GM12878 (cell line): ENCODE data around the gene KIAA1143. TPM values are rescaled to one million over a fixed set of nuclear protein-coding genes. Genes with fewer than 3 reads are reported as not detected.

Source experiments
- BCL3 ChIP-seq: IDR thresholded peaks from 2 replicates; pipeline ENCODE4 v1.6.1; 2011; ENCODE audit warnings: borderline replicate concordance, low read depth, mild to moderate bottlenecking, moderate library complexity, low read length; ENCODE audit not compliant: insufficient read depth, poor library complexity, severe bottlenecking
- BHLHE40 ChIP-seq, 2 experiments: fragments of 450-650 bp in 1 of 2; IDR thresholded peaks; 2 replicates each; pipeline ENCODE4 v1.6.1; 2011 to 2017; ENCODE audit warnings: low read depth in 2 of 2, borderline replicate concordance in 1 of 2, improper control_type of control experiment in 1 of 2, low read length in 1 of 2, mild to moderate bottlenecking in 1 of 2
- CEBPB ChIP-seq, 2 experiments: fragments of 150-350 bp in 1 of 2; IDR thresholded peaks; 2 replicates each; pipeline ENCODE4 v1.6.1; 2012 to 2014; ENCODE audit warnings: low read depth in 2 of 2, low read length in 2 of 2, borderline replicate concordance in 1 of 2, inconsistent platforms in 1 of 2
- CEBPZ ChIP-seq: fragments of 150-350 bp; IDR thresholded peaks from 2 replicates; pipeline ENCODE4 v1.6.1; 2016; ENCODE audit warnings: low read depth, low read length
- JUND ChIP-seq: IDR thresholded peaks from 2 replicates; pipeline ENCODE4 v1.6.1; 2012; ENCODE audit warnings: low read depth, mild to moderate bottlenecking, low read length, improper control_type of control experiment, moderate library complexity
- LARP7 ChIP-seq: fragments of 450-650 bp; IDR thresholded peaks from 2 replicates; pipeline ENCODE4 v1.6.1; 2017; ENCODE audit warnings: mild to moderate bottlenecking
- MTA3 ChIP-seq: IDR thresholded peaks from 2 replicates; pipeline ENCODE4 v1.6.1; 2012; ENCODE audit warnings: low read length, inconsistent platforms, borderline replicate concordance
- NFXL1 ChIP-seq: fragments of 450-650 bp; IDR thresholded peaks from 2 replicates; pipeline ENCODE4 v1.6.1; 2017; ENCODE audit warnings: antibody characterized with exemption, mild to moderate bottlenecking, borderline replicate concordance
- RAD21 ChIP-seq: IDR thresholded peaks from 2 replicates; pipeline ENCODE4 v1.6.1; 2011; ENCODE audit warnings: mild to moderate bottlenecking, low read depth, low read length, moderate library complexity; ENCODE audit not compliant: insufficient read depth
- SIX5 ChIP-seq: IDR thresholded peaks from 2 replicates; pipeline ENCODE4 v1.6.1; 2011; ENCODE audit warnings: mild to moderate bottlenecking, low read depth, low read length, moderate library complexity; ENCODE audit not compliant: severe bottlenecking
- SMARCA5 ChIP-seq: fragments of 450-650 bp; IDR thresholded peaks from 2 replicates; pipeline ENCODE4 v1.6.1; 2017; ENCODE audit warnings: mild to moderate bottlenecking
- YY1 ChIP-seq: IDR thresholded peaks from 2 replicates; pipeline ENCODE4 v1.6.1; 2011; ENCODE audit warnings: low read depth, mild to moderate bottlenecking, low read length
- ZZZ3 ChIP-seq: IDR thresholded peaks from 2 replicates; pipeline ENCODE4 v1.6.1; 2011; ENCODE audit warnings: low read depth; ENCODE audit not compliant: control insufficient read depth, insufficient read length
- polyA plus RNA-seq, 11 experiments: library from polyadenylated mRNA; depleted of rRNA in 4 of 11; unstranded in 6 of 11; stranded (reverse) in 5 of 11; fragments of >200 nt; fragmentation: Nextera tagmentation in 4 of 11; fragmentation: Illumina TruSeq in 1 of 11; extraction: Ambion mirVana in 4 of 11; extraction: Trizol in 1 of 11; gene quantifications; 1 replicate in 1 of 11; 2 replicates in 10 of 11; pipeline versions ENCODE4 v1.2.1 to v1.2.3, GENCODE V29; 2011 to 2016; ENCODE audit warnings: inconsistent platforms in 2 of 11, missing spikeins in 2 of 11, low read depth in 1 of 11
- total RNA-seq, 4 experiments: library from RNA; depleted of rRNA in 3 of 4; stranded (reverse); fragments of >200 nt in 3 of 4; fragmentation: Illumina TruSeq in 1 of 4; extraction: Trizol in 1 of 4; gene quantifications; 2 replicates each; pipeline versions ENCODE4 v1.2.1 to v1.2.3, GENCODE V29; 2013 to 2021
- TF ChIP-seq, protein P1 (sequence below): fragments of 450-650 bp; IDR thresholded peaks from 2 replicates; pipeline ENCODE4 v1.6.1; 2017; ENCODE audit warnings: antibody characterized with exemption, mild to moderate bottlenecking, moderate library complexity
- TF ChIP-seq, protein P2 (sequence below): IDR thresholded peaks from 2 replicates; pipeline ENCODE4 v1.6.1; 2011; ENCODE audit warnings: low read depth, low read length, improper control_type of control experiment, borderline replicate concordance
- TF ChIP-seq, protein P3 (sequence below), 3 experiments: IDR thresholded peaks in 2 of 3; conservative IDR thresholded peaks in 1 of 3; 2 replicates each; pipeline ENCODE4 v1.5.1; 2011; ENCODE audit warnings: low read depth in 3 of 3, low read length in 3 of 3, mild to moderate bottlenecking in 3 of 3, control low read depth in 2 of 3, moderate library complexity in 2 of 3, inconsistent platforms in 1 of 3, mixed read lengths in 1 of 3; ENCODE audit not compliant: control insufficient read depth in 2 of 3, insufficient read depth in 1 of 3; ENCODE audit errors: extremely low read depth in 1 of 3

Gene KIAA1143
- total and polyA plus RNA-seq, 10 of the 15 experiments (the other 5 are each of a cell fraction or from before 2014, with no cell fraction given) = 11.4 to 37.6 (median 28.4) TPM

GRCh38 chr3:44712455-44713075, 48.9 kb downstream of the KIAA1143 start, which contains the start of gene ZNF502 (continued):
- TF ChIP-seq ZZZ3 (no peak), YY1 (peak; percentile 45; the same call in 1 of the 2 replicates), LARP7 (no peak), JUND (no peak), MTA3 (no peak), BHLHE40 (IDR thresholded peaks at IDR 0.05; ENCODE audit: borderline replicate concordance in 1 of 2, low read depth in 2 of 2, low read length in 1 of 2) (no peak), NFXL1 (no peak), BCL3 (no peak), SIX5 (peak; percentile 30), CEBPB (IDR thresholded peaks at IDR 0.05; ENCODE audit: borderline replicate concordance in 1 of 2, low read depth in 2 of 2, low read length in 2 of 2) (no peak), SMARCA5 (no peak), RAD21 (no peak), CEBPZ (no peak)
- TF ChIP-seq, protein P1, sequence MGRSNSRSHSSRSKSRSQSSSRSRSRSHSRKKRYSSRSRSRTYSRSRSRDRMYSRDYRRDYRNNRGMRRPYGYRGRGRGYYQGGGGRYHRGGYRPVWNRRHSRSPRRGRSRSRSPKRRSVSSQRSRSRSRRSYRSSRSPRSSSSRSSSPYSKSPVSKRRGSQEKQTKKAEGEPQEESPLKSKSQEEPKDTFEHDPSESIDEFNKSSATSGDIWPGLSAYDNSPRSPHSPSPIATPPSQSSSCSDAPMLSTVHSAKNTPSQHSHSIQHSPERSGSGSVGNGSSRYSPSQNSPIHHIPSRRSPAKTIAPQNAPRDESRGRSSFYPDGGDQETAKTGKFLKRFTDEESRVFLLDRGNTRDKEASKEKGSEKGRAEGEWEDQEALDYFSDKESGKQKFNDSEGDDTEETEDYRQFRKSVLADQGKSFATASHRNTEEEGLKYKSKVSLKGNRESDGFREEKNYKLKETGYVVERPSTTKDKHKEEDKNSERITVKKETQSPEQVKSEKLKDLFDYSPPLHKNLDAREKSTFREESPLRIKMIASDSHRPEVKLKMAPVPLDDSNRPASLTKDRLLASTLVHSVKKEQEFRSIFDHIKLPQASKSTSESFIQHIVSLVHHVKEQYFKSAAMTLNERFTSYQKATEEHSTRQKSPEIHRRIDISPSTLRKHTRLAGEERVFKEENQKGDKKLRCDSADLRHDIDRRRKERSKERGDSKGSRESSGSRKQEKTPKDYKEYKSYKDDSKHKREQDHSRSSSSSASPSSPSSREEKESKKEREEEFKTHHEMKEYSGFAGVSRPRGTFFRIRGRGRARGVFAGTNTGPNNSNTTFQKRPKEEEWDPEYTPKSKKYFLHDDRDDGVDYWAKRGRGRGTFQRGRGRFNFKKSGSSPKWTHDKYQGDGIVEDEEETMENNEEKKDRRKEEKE = no peak
- TF ChIP-seq, protein P2, sequence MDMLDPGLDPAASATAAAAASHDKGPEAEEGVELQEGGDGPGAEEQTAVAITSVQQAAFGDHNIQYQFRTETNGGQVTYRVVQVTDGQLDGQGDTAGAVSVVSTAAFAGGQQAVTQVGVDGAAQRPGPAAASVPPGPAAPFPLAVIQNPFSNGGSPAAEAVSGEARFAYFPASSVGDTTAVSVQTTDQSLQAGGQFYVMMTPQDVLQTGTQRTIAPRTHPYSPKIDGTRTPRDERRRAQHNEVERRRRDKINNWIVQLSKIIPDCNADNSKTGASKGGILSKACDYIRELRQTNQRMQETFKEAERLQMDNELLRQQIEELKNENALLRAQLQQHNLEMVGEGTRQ = no peak
- TF ChIP-seq, protein P3, sequence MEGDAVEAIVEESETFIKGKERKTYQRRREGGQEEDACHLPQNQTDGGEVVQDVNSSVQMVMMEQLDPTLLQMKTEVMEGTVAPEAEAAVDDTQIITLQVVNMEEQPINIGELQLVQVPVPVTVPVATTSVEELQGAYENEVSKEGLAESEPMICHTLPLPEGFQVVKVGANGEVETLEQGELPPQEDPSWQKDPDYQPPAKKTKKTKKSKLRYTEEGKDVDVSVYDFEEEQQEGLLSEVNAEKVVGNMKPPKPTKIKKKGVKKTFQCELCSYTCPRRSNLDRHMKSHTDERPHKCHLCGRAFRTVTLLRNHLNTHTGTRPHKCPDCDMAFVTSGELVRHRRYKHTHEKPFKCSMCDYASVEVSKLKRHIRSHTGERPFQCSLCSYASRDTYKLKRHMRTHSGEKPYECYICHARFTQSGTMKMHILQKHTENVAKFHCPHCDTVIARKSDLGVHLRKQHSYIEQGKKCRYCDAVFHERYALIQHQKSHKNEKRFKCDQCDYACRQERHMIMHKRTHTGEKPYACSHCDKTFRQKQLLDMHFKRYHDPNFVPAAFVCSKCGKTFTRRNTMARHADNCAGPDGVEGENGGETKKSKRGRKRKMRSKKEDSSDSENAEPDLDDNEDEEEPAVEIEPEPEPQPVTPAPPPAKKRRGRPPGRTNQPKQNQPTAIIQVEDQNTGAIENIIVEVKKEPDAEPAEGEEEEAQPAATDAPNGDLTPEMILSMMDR (IDR thresholded peaks at IDR 0.05 in 2 of 3, conservative IDR thresholded peaks at IDR 0.05 in 1 of 3; ENCODE audit: control insufficient read depth in 2 of 3, extremely low read depth in 1 of 3, insufficient read depth in 1 of 3, low read depth in 3 of 3, low read length in 3 of 3) = no peak
